Calu3 (cell line): Measurements from ENCODE around the gene KRTAP10-5. TPM values are rescaled to one million over a fixed set of nuclear protein-coding genes. Genes with fewer than 3 reads are reported as not detected.

Experiments
- BruUV-seq: library from RNA; stranded (reverse); fragments of 400-500 nt; replicated peaks from 2 replicates; lab custom pipeline; 2021; lab: Mats Ljungman, UMichigan
- CTCF ChIA-PET: fragments of 300-600 bp; sonication (Branson Sonifier 250); formaldehyde crosslinking; loops from one replicate; lab custom pipeline; 2022; ENCODE audit warnings: antibody characterized with exemption; lab: Charles Lee
- DNase-seq: peaks from one replicate; pipeline ENCODE4 v3.0.0; 2022
- H3K27ac Mint-ChIP-seq: one replicate; pipeline ENCODE4 v1.8.0; 2022; ENCODE audit warnings: mixed read lengths; ENCODE audit not compliant: unreplicated experiment
- H3K27me3 Mint-ChIP-seq: one replicate; pipeline ENCODE4 v1.8.0; 2022; ENCODE audit warnings: mixed read lengths; ENCODE audit not compliant: unreplicated experiment
- H3K36me3 Mint-ChIP-seq: one replicate; pipeline ENCODE4 v1.8.0; 2022; ENCODE audit warnings: mild to moderate bottlenecking, moderate library complexity, mixed read lengths; ENCODE audit not compliant: insufficient read depth, unreplicated experiment
- H3K4me1 Mint-ChIP-seq: one replicate; pipeline ENCODE4 v1.8.0; 2022; ENCODE audit warnings: mild to moderate bottlenecking, low read depth, mixed read lengths; ENCODE audit not compliant: unreplicated experiment
- H3K4me3 Mint-ChIP-seq: one replicate; pipeline ENCODE4 v1.8.0; 2022; ENCODE audit warnings: mild to moderate bottlenecking, low read depth, moderate library complexity, mixed read lengths; ENCODE audit not compliant: unreplicated experiment
- H3K9me3 Mint-ChIP-seq: one replicate; pipeline ENCODE4 v1.8.0; 2022; ENCODE audit warnings: low read depth, mixed read lengths; ENCODE audit not compliant: unreplicated experiment
- intact Hi-C: fragments of 100-400 bp; cut with micrococcal nuclease; formaldehyde crosslinking; loops from one replicate; pipeline ENCODE4 v1.10.0; 2022; ENCODE audit not compliant: unreplicated experiment
- total RNA-seq: library from RNA; stranded (reverse); gene quantifications from 2 replicates; pipeline ENCODE4 v1.2.3, GENCODE V29; 2022
- TF ChIP-seq, protein P1 (sequence below): fragments of 200-600 bp; IDR thresholded peaks from one replicate; pipeline ENCODE4 v1.8.0; 2022; ENCODE audit warnings: antibody characterized with exemption; ENCODE audit not compliant: unreplicated experiment

KRTAP10-5 gene
- total RNA-seq, 1 experiment from 2014 or later = not detected

DNA sequence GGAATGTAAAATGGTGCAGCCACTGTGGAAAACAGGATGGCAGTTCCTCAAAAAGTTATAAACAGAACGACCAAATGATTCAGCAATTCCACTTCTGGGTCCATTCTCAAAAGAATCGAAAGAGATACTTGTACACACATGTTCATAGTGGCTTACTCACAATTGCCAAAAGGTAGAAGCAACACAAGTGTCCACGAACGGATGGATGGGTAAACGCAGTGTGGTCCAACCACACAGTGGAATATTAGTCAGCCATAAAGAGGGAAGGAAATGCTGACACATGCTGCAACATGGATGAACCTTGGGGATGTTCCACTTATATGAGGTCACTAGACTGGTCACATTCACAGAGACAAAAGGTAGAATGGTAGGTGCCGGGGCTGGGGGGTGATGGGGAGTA is 45.7 kb downstream of the KRTAP10-5 start:
- Mint-ChIP-seq H3K27me3 (peaks cover 29% of the 10 kb centered on the region), H3K27ac (no peak overlapping the region), H3K4me3 (no peak overlapping the region), H3K4me1 (no peaks in the 10 kb centered on the region), H3K36me3 (no peaks in the 10 kb centered on the region), H3K9me3 (no peaks in the 10 kb centered on the region)
- BruUV-seq = no TSS peak
- DNase-seq = no peak
- CTCF ChIA-PET = no interaction called here
- intact Hi-C loops = no loop called here
- TF ChIP-seq, protein P1, sequence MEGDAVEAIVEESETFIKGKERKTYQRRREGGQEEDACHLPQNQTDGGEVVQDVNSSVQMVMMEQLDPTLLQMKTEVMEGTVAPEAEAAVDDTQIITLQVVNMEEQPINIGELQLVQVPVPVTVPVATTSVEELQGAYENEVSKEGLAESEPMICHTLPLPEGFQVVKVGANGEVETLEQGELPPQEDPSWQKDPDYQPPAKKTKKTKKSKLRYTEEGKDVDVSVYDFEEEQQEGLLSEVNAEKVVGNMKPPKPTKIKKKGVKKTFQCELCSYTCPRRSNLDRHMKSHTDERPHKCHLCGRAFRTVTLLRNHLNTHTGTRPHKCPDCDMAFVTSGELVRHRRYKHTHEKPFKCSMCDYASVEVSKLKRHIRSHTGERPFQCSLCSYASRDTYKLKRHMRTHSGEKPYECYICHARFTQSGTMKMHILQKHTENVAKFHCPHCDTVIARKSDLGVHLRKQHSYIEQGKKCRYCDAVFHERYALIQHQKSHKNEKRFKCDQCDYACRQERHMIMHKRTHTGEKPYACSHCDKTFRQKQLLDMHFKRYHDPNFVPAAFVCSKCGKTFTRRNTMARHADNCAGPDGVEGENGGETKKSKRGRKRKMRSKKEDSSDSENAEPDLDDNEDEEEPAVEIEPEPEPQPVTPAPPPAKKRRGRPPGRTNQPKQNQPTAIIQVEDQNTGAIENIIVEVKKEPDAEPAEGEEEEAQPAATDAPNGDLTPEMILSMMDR = no peak

DNA sequence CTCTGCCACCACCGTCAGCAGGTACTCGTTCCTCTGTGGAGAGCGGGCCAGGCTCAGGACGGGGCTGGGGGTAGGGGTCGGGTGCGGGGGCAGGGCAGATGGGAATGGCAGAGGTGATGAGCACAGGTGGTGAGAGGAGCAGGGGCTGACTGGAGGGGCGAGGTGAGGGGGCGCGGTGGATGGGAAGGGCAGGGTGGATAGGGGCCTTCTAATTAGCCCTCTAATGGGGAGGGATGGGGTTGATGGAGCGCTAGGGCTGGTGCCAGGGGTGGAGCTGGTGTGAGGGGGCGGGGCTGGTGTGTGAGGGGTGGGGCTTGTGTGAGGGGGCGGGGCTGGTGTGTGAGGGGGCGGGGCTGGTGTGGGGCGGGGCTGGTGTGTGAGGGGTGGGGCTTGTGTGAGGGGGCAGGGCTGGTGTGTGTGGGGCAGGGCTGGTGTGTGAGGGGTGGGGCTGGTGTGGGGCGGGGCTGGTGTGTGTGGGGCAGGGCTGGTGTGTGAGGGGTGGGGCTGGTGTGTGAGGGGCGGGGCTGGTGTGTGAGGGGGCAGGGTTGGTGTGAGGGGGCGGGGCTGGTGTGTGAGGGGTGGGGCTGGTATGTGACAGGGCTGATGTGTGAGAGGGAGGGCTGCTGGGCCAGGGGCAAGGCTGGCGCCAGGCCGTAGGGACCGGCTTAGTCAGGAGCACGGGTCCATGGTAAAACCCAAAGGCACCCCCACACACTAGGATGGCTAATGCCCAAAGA is 46.3 kb downstream of the KRTAP10-5 start:
- Mint-ChIP-seq H3K27me3 (peaks cover 36% of the 10 kb centered on the region), H3K27ac (no peak overlapping the region), H3K4me3 (no peak overlapping the region), H3K36me3 (no peaks in the 10 kb centered on the region), H3K4me1 (no peaks in the 10 kb centered on the region), H3K9me3 (no peaks in the 10 kb centered on the region)
- DNase-seq = no peak
- TF ChIP-seq, protein P1 = no peak
- intact Hi-C loops = no loop called here
- CTCF ChIA-PET = no interaction called here
- BruUV-seq = no TSS peak

- BruUV-seq = no TSS peak
- Mint-ChIP-seq H3K27me3 (peaks cover 41% of the 10 kb centered on the region), H3K27ac (no peak overlapping the region), H3K4me1 (no peaks in the 10 kb centered on the region), H3K9me3 (no peaks in the 10 kb centered on the region), H3K4me3 (no peak overlapping the region), H3K36me3 (no peaks in the 10 kb centered on the region)
- CTCF ChIA-PET = no interaction called here
- intact Hi-C loops = no loop called here
- TF ChIP-seq, protein P1 = no peak
- DNase-seq = no peak
Observed at GRCh38 chr21:44533121-44533890, 47.1 kb downstream of the KRTAP10-5 start.

- no peak overlapping the region for H3K4me3 Mint-ChIP-seq
- intact Hi-C loops = no loop called here
- BruUV-seq = no TSS peak
- no peaks in the 10 kb centered on the region for H3K36me3 Mint-ChIP-seq
- CTCF ChIA-PET = no interaction called here
- H3K27ac Mint-ChIP-seq = no peak overlapping the region
- TF ChIP-seq, protein P1 = no peak
- H3K9me3 Mint-ChIP-seq = no peaks in the 10 kb centered on the region
- H3K4me1 Mint-ChIP-seq = no peaks in the 10 kb centered on the region
- peaks cover 41% of the 10 kb centered on the region for H3K27me3 Mint-ChIP-seq
- DNase-seq = no peak
Observed at GRCh38 chr21:44532712-44533111, 47.7 kb downstream of the KRTAP10-5 start.
